ENCODE data around the gene KCNIP4. TPM values are rescaled to one million over a fixed set of nuclear protein-coding genes. Genes with fewer than 3 reads are reported as not detected.

Gene KCNIP4
- total and polyA plus RNA-seq, 2 donors (not counting 1 experiment from before 2014, with no cell fraction given): not detected

DNA sequence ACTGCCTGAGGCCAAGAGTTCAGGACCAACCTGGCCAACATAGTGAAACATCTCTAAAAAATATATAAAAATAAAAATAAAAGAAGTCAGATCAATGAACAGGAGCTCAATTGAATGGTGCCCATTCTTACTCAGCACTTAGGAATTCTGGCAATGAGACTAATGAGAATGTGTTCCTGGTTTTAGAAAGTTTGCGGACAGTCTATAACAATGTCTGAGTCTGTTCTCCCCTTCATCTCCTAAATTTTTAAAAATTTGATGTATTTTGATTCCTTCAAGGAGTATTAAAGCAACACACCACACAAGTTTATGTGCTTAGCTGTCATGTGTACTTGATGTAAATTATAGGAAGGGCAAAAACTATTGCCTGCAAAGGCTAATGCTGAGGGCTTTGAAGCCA is 30.6 kb upstream of the KCNIP4 start:
- H4K20me1 ChIP-seq (ENCODE audit: control insufficient read depth, insufficient read depth, low read length, poor library complexity, severe bottlenecking): no peaks in the 10 kb centered on the region
- TF ChIP-seq, protein P1, sequence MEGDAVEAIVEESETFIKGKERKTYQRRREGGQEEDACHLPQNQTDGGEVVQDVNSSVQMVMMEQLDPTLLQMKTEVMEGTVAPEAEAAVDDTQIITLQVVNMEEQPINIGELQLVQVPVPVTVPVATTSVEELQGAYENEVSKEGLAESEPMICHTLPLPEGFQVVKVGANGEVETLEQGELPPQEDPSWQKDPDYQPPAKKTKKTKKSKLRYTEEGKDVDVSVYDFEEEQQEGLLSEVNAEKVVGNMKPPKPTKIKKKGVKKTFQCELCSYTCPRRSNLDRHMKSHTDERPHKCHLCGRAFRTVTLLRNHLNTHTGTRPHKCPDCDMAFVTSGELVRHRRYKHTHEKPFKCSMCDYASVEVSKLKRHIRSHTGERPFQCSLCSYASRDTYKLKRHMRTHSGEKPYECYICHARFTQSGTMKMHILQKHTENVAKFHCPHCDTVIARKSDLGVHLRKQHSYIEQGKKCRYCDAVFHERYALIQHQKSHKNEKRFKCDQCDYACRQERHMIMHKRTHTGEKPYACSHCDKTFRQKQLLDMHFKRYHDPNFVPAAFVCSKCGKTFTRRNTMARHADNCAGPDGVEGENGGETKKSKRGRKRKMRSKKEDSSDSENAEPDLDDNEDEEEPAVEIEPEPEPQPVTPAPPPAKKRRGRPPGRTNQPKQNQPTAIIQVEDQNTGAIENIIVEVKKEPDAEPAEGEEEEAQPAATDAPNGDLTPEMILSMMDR (IDR thresholded peaks at IDR 0.05): no peak
- TF ChIP-seq EZH2 (IDR thresholded peaks at IDR 0.05; ENCODE audit: borderline replicate concordance, insufficient read depth, low read depth, low read length, poor library complexity, severe bottlenecking): no peak
- CTCF ChIA-PET: no interaction called here
- no peak overlapping the region for H3K9ac ChIP-seq (ENCODE audit: low read length)
- Mint-ChIP-seq H3K27me3 (no peaks in the 10 kb centered on the region), H3K27ac (no peak overlapping the region), H3K4me3 (no peak overlapping the region), H3K9me3 (ENCODE audit: insufficient read depth) (peaks cover 7% of the 10 kb centered on the region), H3K4me1 (no peaks in the 10 kb centered on the region)
- no peaks in the 10 kb centered on the region for H3K36me3 ChIP-seq (replicated peaks in 1 of 2; ENCODE audit: control extremely low read depth in 1 of 2, control insufficient read depth in 1 of 2, extremely low read depth in 1 of 2, insufficient read depth in 2 of 2, low read length in 1 of 2)
- ATAC-seq (ENCODE audit: low read depth) (no peak), DNase-seq (no peak)
- H3K79me2 ChIP-seq (ENCODE audit: control insufficient read depth, insufficient read depth, low read length): no peaks in the 10 kb centered on the region
- H3K4me1 ChIP-seq (ENCODE audit: control insufficient read depth in 2 of 2, insufficient read depth in 2 of 2, low read length in 2 of 2): no peaks in the 10 kb centered on the region
- H3K27me3 ChIP-seq (replicated peaks in 1 of 4; ENCODE audit: control extremely low read depth in 1 of 4, control insufficient read depth in 3 of 4, insufficient read depth in 4 of 4, low read length in 3 of 4): no peaks in the 10 kb centered on the region
- intact Hi-C loops (cut with micrococcal nuclease): no loop called here
- H3K4me2 ChIP-seq (replicated peaks; ENCODE audit: low read depth, low read length, poor library complexity, severe bottlenecking): no peak overlapping the region
- H3K27ac ChIP-seq (ENCODE audit: low read length in 2 of 2): no peak overlapping the region
- WGBS (ENCODE audit: insufficient coverage): no CpG with 5 or more reads among the region's 1 CpG
- POLR2A ChIA-PET: no interaction called here
- H3K9me3 ChIP-seq (ENCODE audit: control extremely low read depth in 1 of 3, control insufficient read depth in 2 of 3, insufficient read depth in 1 of 3, low read length in 2 of 3): no peaks in the 10 kb centered on the region
- no peak overlapping the region for H3K4me3 ChIP-seq (ENCODE audit: control extremely low read depth in 1 of 5, extremely low read depth in 1 of 5, insufficient read depth in 1 of 5, low read depth in 2 of 5, low read length in 4 of 5)
- no peak overlapping the region for H2AFZ ChIP-seq (ENCODE audit: insufficient read depth, low read depth, low read length, poor library complexity, severe bottlenecking)

DNA sequence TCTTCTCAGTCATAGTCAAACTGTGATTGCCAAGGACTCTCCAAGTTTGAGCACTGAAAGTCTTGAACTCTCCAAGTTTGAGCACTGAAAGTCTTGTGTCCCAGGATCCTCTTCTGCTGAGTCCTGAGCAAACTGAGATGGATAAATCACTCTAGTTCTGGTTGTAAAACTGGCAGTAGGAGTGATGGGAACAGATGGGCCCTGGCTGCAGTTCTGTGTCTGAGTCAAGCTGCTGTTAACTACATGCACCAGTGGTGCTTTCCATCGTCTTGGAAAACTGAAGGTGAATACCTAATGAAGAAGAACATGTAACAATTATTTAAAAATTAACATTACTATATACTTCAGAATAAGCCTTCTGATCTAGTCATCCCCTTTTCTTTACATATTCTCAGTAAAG is 27.6 kb upstream of the KCNIP4 start:
- Histone ChIP-seq H3K27me3 (replicated peaks in 1 of 4; ENCODE audit: control extremely low read depth in 1 of 4, control insufficient read depth in 3 of 4, insufficient read depth in 4 of 4, low read length in 3 of 4) (no peaks in the 10 kb centered on the region), H2AFZ (ENCODE audit: insufficient read depth, low read depth, low read length, poor library complexity, severe bottlenecking) (no peak overlapping the region), H3K27ac (ENCODE audit: low read length in 2 of 2) (no peak overlapping the region), H3K4me1 (ENCODE audit: control insufficient read depth in 2 of 2, insufficient read depth in 2 of 2, low read length in 2 of 2) (no peaks in the 10 kb centered on the region), H3K79me2 (ENCODE audit: control insufficient read depth, insufficient read depth, low read length) (no peaks in the 10 kb centered on the region), H3K4me2 (replicated peaks; ENCODE audit: low read depth, low read length, poor library complexity, severe bottlenecking) (no peak overlapping the region), H3K9me3 (ENCODE audit: control extremely low read depth in 1 of 3, control insufficient read depth in 2 of 3, insufficient read depth in 1 of 3, low read length in 2 of 3) (no peaks in the 10 kb centered on the region), H4K20me1 (ENCODE audit: control insufficient read depth, insufficient read depth, low read length, poor library complexity, severe bottlenecking) (no peaks in the 10 kb centered on the region), H3K9ac (ENCODE audit: low read length) (no peak overlapping the region), H3K36me3 (replicated peaks in 1 of 2; ENCODE audit: control extremely low read depth in 1 of 2, control insufficient read depth in 1 of 2, extremely low read depth in 1 of 2, insufficient read depth in 2 of 2, low read length in 1 of 2) (no peaks in the 10 kb centered on the region), H3K4me3 (ENCODE audit: control extremely low read depth in 1 of 5, extremely low read depth in 1 of 5, insufficient read depth in 1 of 5, low read depth in 2 of 5, low read length in 4 of 5) (no peak overlapping the region)
- ATAC-seq (ENCODE audit: low read depth) (no peak), DNase-seq (no peak)
- TF ChIP-seq, protein P1 (IDR thresholded peaks at IDR 0.05): no peak
- no peak for TF ChIP-seq EZH2 (IDR thresholded peaks at IDR 0.05; ENCODE audit: borderline replicate concordance, insufficient read depth, low read depth, low read length, poor library complexity, severe bottlenecking)
- Mint-ChIP-seq H3K9me3 (ENCODE audit: insufficient read depth) (peaks cover 7% of the 10 kb centered on the region), H3K4me1 (no peaks in the 10 kb centered on the region), H3K27me3 (no peaks in the 10 kb centered on the region), H3K4me3 (no peak overlapping the region), H3K27ac (no peak overlapping the region)
- ChIA-PET CTCF (no interaction called here), POLR2A (no interaction called here)
- intact Hi-C loops (cut with micrococcal nuclease): no loop called here
- no CpG with 5 or more reads among the region's 1 CpG for WGBS (ENCODE audit: insufficient coverage)
